UCSD-AML1 (cell line): ENCODE results near the gene CYB561D2.

Experiments used
- DNase-seq: peaks from one replicate; lab custom pipeline; 2025; ENCODE audit not compliant: unreplicated experiment; lab: John Stamatoyannopoulos, UW

Gene CYB561D2

GRCh38 chr3:50323092-50323600 is 27.5 kb upstream of the CYB561D2 start:
- DNase-seq, result peak; percentile 71

GRCh38 chr3:50323614-50324199 is 27.0 kb upstream of the CYB561D2 start:
- peak; percentile 49 for DNase-seq

GRCh38 chr3:50324351-50325112 is 26.1 kb upstream of the CYB561D2 start:
- peak; percentile 77 for DNase-seq

- DNase-seq, result no peak
Measured at GRCh38 chr3:50325113-50325480, 25.6 kb upstream of the CYB561D2 start.

GRCh38 chr3:50325497-50326181 is 25.0 kb upstream of the CYB561D2 start:
- no peak for DNase-seq

DNA sequence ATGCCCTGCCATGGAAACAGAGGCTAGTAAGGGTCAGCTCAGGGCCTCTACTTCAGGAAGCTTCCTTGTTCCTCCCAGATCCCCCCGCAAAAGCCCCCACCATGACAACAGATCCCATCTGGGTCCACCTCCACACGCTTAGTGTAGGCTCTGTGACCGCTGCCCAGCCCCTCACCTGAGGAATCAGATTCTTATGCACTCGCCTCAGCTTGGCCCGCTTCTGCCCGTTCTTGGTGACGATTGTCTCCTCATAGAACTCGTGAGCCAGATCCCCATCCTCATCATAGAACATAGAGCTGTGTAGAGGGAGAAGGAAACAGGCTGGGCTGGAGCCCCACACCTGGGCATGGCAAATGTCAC is 24.5 kb upstream of the CYB561D2 start:
- no peak for DNase-seq

- DNase-seq, result no peak
Measured at GRCh38 chr3:50327129-50327528, 23.5 kb upstream of the CYB561D2 start.

DNA sequence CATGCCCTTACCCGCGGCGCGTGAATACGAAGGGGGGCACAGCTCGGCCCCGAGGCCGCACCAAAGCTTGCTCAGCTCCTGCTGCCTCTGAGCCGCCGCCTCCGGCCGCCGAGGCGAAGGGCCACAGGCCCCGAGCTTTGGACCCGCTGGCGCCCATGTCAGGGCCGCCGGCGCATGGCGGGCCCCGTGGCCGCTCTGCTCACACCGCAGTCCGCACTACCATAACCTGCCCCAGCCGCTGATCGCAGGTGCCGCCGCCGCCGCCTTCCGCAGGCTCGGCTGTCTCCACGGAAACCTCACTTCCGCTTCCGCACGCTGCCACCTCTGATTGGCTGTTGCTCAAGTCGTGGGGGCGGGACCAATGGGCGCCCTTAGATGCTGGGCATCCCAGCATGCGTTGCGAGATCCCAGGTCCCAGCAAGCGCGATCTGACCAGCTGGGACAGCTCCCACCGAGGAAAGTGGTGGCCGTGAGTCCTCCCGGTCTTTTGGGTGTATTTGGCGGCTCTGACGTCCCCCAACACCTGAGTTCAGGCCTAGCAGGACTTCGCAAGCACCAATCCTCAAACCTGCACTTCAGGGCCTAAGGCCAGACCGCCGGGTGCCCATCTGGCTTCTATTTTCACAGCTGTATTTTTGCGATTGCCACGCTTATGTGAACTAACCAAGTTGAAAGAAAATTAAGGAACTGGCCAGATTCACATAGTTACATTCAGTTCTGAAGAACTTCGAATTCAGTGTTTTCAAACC is 22.5 kb upstream of the CYB561D2 start, which contains the start of gene TUSC2:
TSS of gene TUSC2 (minus strand) at position 281 of the 749 bp plus-strand sequence. CDS start at position 157, 124 bp downstream.
- peak; percentile 96 for DNase-seq

- no peak for DNase-seq
Measured at GRCh38 chr3:50330330-50330729, 20.3 kb upstream of the CYB561D2 start.

GRCh38 chr3:50331364-50331907 is 19.2 kb upstream of the CYB561D2 start:
- DNase-seq, result no peak

GRCh38 chr3:50333744-50334328 is 16.8 kb upstream of the CYB561D2 start:
- no peak for DNase-seq

GRCh38 chr3:50334339-50335075 is 16.2 kb upstream of the CYB561D2 start:
- no peak for DNase-seq

DNA sequence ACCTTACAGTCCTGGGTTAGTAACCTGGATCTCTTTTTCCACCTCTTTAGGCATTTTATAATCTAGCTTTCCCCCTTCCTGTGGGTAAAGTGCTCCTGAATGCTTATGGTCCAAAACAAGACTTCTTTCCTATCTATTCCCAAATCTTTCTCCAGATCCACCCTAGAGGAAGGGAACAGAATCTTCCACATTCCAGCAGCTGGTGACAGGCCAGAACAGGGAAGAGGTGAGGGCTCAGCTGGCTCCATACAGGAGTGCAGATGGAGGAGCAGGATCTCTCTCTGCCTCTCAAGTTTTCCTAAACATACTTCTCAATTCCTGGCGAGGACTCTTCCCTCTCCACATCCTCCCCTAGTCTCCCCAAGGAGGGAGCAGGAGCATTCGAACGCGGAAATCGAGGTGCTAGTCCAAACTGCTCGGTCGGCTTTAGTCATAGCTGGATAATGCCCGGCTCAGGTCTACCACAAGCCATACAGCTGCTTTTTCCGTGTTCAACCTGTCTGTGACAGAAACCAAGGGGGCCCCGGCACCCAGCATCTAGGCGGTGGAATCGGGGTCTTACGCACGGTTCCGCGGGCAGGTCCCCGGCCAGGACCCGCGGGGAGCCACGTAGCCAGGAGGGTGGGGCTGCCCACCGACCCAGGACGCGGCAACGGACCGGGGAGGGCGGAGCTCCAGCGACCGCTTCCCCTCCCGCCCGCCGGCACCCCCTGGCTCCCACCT is 14.0 kb upstream of the CYB561D2 start:
- DNase-seq, result no peak

GRCh38 chr3:50337175-50337861 is 13.3 kb upstream of the CYB561D2 start:
- DNase-seq, result peak; percentile 98

- no peak for DNase-seq
Measured at GRCh38 chr3:50338965-50339364, 11.7 kb upstream of the CYB561D2 start.

- no peak for DNase-seq
Measured at GRCh38 chr3:50339485-50340146, 11.0 kb upstream of the CYB561D2 start.

DNA sequence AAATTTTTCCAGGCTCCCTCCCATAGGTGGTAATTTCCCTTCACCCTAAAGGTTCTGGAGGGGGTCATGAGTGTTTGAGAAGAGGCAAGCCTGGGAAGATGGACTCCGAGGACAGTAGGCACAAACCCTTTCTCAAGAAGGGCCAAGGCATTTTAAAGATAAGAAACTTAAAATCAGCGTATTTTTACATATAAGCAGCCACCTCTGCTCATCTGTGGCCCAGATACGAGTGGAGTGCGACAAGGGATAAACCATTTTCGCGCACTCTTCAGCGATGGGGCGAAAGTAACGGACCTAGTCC is 10.6 kb upstream of the CYB561D2 start:
- DNase-seq, result no peak
